HepG2 (cell line): ENCODE measurements around the gene WNT7B. TPM values are rescaled to one million over a fixed set of nuclear protein-coding genes. Genes with fewer than 3 reads are reported as not detected.

Experiments
- AGO1 ChIP-seq: fragments of 200-400 bp; formaldehyde crosslinking; IDR thresholded peaks from 2 replicates; pipeline ENCODE4 v1.6.1; 2017; ENCODE audit warnings: mild to moderate bottlenecking, low read depth, low read length, moderate library complexity; ENCODE audit not compliant: poor library complexity, severe bottlenecking
- ARHGAP35 ChIP-seq: sonication (generic); formaldehyde crosslinking; IDR thresholded peaks from 2 replicates; pipeline ENCODE4 v1.9.0; 2022; ENCODE audit warnings: mild to moderate bottlenecking, inconsistent platforms, moderate library complexity, missing genetic modification reagents, borderline replicate concordance
- BCL6 ChIP-seq: IDR thresholded peaks from 2 replicates; pipeline ENCODE4 v1.6.1; 2016; ENCODE audit warnings: missing genetic modification reagents, missing compliant biosample characterization
- FOXA3 ChIP-seq: IDR thresholded peaks from 2 replicates; pipeline ENCODE4 v1.6.1; 2016; ENCODE audit warnings: missing genetic modification reagents, missing compliant biosample characterization
- GLI4 ChIP-seq: sonication (generic); formaldehyde crosslinking; IDR thresholded peaks from 2 replicates; pipeline ENCODE4 v1.5.1; 2020; ENCODE audit warnings: missing genetic modification reagents, mild to moderate bottlenecking, moderate library complexity, borderline replicate concordance
- HIC2 ChIP-seq: sonication (generic); formaldehyde crosslinking; IDR thresholded peaks from 2 replicates; pipeline ENCODE4 v1.9.0; 2022; ENCODE audit warnings: low read depth, missing genetic modification reagents
- MXI1 ChIP-seq: IDR thresholded peaks from 3 replicates; pipeline ENCODE4 v1.6.1; 2012; ENCODE audit warnings: low read depth, low read length, inconsistent platforms, borderline replicate concordance
- PRMT3 ChIP-seq: sonication (generic); formaldehyde crosslinking; IDR thresholded peaks from 2 replicates; pipeline ENCODE4 v1.8.1; 2022; ENCODE audit warnings: low read depth, mild to moderate bottlenecking, moderate library complexity, missing genetic modification reagents, borderline replicate concordance
- REXO4 ChIP-seq: sonication (generic); formaldehyde crosslinking; IDR thresholded peaks from 2 replicates; pipeline ENCODE4 v1.8.0; 2022; ENCODE audit warnings: missing genetic modification reagents, mild to moderate bottlenecking, borderline replicate concordance
- RXRB ChIP-seq: IDR thresholded peaks from 2 replicates; pipeline ENCODE4 v1.6.1; 2016; ENCODE audit warnings: borderline replicate concordance, missing genetic modification reagents, missing compliant biosample characterization
- SAP130 ChIP-seq: IDR thresholded peaks from 2 replicates; pipeline ENCODE4 v1.6.1; 2016; ENCODE audit warnings: low read depth
- ZFX ChIP-seq: sonication (generic); formaldehyde crosslinking; IDR thresholded peaks from 2 replicates; pipeline ENCODE4 v1.4.0; 2020; ENCODE audit warnings: mild to moderate bottlenecking, low read depth, missing genetic modification reagents, moderate library complexity
- ZNF407 ChIP-seq: sonication (generic); formaldehyde crosslinking; IDR thresholded peaks from one replicate; pipeline ENCODE4 v1.5.1; 2020; ENCODE audit warnings: mild to moderate bottlenecking, missing genetic modification reagents; ENCODE audit errors: not compliant biosample characterization
- ZNF562 ChIP-seq: sonication (generic); formaldehyde crosslinking; IDR thresholded peaks from 2 replicates; pipeline ENCODE4 v1.8.0; 2022; ENCODE audit warnings: missing genetic modification reagents, borderline replicate concordance
- polyA plus RNA-seq, 8 experiments: library from polyadenylated mRNA; depleted of rRNA in 3 of 8; stranded (reverse) in 7 of 8; unstranded in 1 of 8; fragments of >200 nt; fragmentation: Illumina TruSeq in 4 of 8; extraction: Trizol in 4 of 8; gene quantifications; 2 replicates each; pipeline versions ENCODE4 v1.2.1 to v1.2.3, GENCODE V29; 2011 to 2016; ENCODE audit warnings: low read depth in 4 of 8, missing spikeins in 1 of 8, mixed read lengths in 1 of 8; ENCODE audit not compliant: insufficient read depth in 1 of 8
- total RNA-seq, 5 experiments: library from RNA; depleted of rRNA; stranded (reverse); fragments of >200 nt; fragmentation: Illumina TruSeq; extraction: Trizol; gene quantifications; 2 replicates each; pipeline ENCODE4 v1.2.3, GENCODE V29; 2016; ENCODE audit warnings: low read depth in 1 of 5

The WNT7B gene
- total and polyA plus RNA-seq, 2 of the 13 experiments (the other 11 are each of a cell fraction or from before 2014, with no cell fraction given), result 0.09 TPM; not detected in 1

DNA sequence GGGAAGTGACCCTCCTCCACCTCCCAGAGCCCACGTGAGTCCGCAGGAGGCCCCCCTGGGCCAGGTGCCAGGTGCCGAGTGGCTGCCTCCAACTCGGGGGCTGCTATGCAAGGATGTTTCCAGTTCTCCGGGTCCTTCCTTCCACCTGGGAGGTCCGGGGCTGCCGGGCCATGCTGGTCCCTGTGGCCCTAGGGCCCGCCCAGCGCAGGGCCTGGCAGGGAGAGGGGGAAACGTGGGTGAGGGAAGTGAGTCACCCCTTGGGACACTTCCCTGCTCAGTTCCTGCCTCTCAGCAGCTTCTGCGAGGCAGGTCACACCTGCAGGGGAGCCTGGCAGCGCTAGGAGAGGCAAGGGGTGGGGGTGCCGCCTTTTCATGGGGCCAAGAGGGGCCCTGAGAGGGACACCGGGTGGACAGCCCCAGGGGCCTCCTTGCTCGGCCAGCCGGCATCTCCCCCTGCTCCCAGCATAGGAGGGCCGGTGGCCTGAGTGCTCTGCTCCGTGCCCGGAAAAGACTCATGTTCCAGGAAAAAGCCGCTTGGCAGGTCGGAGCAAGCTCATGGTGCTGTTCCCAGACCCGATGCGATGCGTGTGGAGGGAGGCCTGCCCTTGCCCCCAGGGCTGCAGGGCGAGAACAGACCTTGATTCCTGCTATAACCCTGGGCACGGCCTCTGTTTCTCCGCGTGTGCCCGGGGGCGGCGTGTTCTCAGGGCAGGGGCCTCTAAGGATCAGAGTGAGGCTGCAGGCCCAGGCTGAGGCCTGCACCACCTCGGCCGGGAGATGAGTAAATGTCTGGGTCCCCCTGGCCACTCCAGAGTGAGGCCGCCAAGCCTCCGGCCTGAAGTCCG is 30.3 kb upstream of the WNT7B start (continued):
- TF ChIP-seq ZFX (CRISPR knock-in tag), result peak; percentile 52; the same call in 1 of the 2 replicates
- peak; percentile 59 for TF ChIP-seq SAP130 (CRISPR knock-in tag)
- 0 out of 2 replicates have a peak, but pooled peaks have one; percentile 50 for TF ChIP-seq REXO4 (CRISPR knock-in tag)
- TF ChIP-seq ZNF562 (CRISPR knock-in tag), result no peak
- no peak for TF ChIP-seq PRMT3 (CRISPR knock-in tag)
- no peak for TF ChIP-seq ARHGAP35 (CRISPR knock-in tag)
- TF ChIP-seq BCL6 (CRISPR knock-in tag), result no peak
- 0 out of 2 replicates have a peak, but pooled peaks have one; percentile 25 for TF ChIP-seq GLI4 (CRISPR knock-in tag)
- peak; percentile 34; the same call in 1 of the 2 replicates for TF ChIP-seq RXRB
- TF ChIP-seq FOXA3, result no peak
- 0 out of 2 replicates have a peak, but pooled peaks have one; percentile 26 for TF ChIP-seq HIC2 (CRISPR knock-in tag)
- peak; percentile 37 for TF ChIP-seq ZNF407 (CRISPR knock-in tag)
- TF ChIP-seq AGO1, result peak; percentile 14
- peak; percentile 67; the same call in 1 of the 3 replicates for TF ChIP-seq MXI1
